ENCODE measurements around the gene AP2S1.

DNA sequence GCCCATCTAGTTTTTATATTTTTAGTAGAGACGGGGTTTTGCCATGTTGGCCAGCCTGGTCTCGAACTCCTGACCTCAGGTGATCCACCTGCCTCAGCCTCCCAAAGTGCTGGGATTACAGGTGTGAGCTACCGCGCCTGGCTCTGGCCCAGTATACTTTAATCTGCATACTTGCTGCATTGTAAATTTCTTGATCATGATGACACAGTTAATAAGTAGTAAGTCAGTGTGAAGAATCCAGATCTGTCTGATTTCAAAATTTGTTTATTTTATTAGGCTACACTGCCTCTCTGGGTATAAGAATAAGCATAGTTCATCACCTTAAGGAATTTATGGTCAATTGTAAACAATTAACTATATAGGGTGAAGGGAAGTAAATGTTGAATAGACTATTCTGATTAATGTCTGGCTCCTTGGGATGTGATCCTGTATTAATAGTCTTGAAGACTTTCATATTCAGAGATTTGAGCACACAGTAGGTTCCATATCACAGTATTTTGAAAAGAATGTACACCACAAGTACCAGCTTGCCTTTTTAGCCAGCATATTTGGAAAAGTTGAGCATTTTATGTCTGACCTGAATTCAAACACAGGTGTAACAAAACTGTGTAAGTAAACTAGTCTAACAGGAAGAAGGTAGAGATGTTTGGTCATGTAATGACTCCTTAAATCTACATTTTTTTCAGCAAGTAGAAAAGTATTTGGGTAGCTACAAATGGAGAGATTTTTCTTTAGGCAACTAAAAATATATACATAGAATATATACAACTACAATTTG, 17.6 kb upstream of the AP2S1 start:
- TF ChIP-seq, protein P1, sequence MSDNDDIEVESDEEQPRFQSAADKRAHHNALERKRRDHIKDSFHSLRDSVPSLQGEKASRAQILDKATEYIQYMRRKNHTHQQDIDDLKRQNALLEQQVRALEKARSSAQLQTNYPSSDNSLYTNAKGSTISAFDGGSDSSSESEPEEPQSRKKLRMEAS (IDR thresholded peaks at IDR 0.05; ENCODE audit: low read depth, low read length): no peak
- no peak for TF ChIP-seq POLR2A (IDR thresholded peaks at IDR 0.05; ENCODE audit: extremely low read depth, insufficient read length)
- TF ChIP-seq, protein P2, sequence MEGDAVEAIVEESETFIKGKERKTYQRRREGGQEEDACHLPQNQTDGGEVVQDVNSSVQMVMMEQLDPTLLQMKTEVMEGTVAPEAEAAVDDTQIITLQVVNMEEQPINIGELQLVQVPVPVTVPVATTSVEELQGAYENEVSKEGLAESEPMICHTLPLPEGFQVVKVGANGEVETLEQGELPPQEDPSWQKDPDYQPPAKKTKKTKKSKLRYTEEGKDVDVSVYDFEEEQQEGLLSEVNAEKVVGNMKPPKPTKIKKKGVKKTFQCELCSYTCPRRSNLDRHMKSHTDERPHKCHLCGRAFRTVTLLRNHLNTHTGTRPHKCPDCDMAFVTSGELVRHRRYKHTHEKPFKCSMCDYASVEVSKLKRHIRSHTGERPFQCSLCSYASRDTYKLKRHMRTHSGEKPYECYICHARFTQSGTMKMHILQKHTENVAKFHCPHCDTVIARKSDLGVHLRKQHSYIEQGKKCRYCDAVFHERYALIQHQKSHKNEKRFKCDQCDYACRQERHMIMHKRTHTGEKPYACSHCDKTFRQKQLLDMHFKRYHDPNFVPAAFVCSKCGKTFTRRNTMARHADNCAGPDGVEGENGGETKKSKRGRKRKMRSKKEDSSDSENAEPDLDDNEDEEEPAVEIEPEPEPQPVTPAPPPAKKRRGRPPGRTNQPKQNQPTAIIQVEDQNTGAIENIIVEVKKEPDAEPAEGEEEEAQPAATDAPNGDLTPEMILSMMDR (IDR thresholded peaks at IDR 0.05; ENCODE audit: low read depth, low read length): no peak

Data from NB4 (cell line).